Keratinocyte (primary cell): ENCODE data around the gene CFAP73. TPM values are rescaled to one million over a fixed set of nuclear protein-coding genes. Genes with fewer than 3 reads are reported as not detected.

ENCODE experiments used
- DNase-seq: peaks from one replicate; pipeline ENCODE4 v3.0.0-alpha.2; 2011; ENCODE audit warnings: low read depth, missing footprints, low spot score
- FAIRE-seq: peaks from 2 replicates; lab custom pipeline; 2011; peaks lifted over from hg19 to GRCh38; lab: Jason Lieb, UNC
- H2AFZ ChIP-seq: 2 replicates; pipeline ENCODE4 v1.6.0; 2012; ENCODE audit warnings: low read length, control low read depth, inconsistent platforms; ENCODE audit not compliant: control insufficient read depth
- H3K27ac ChIP-seq: 2 replicates; pipeline ENCODE4 v1.5.1; 2011; ENCODE audit warnings: low read length; ENCODE audit not compliant: control insufficient read depth, insufficient read depth
- H3K27me3 ChIP-seq: 3 replicates; pipeline ENCODE4 v1.6.0; 2011; ENCODE audit warnings: low read length; ENCODE audit not compliant: control insufficient read depth, insufficient read depth; ENCODE audit errors: extremely low read depth
- H3K36me3 ChIP-seq, 2 experiments: 2 replicates in 1 of 2; 3 replicates in 1 of 2; pipeline ENCODE4 v1.5.1; 2011; ENCODE audit warnings: low read length in 2 of 2, mild to moderate bottlenecking in 1 of 2; ENCODE audit not compliant: control insufficient read depth in 2 of 2, insufficient read depth in 2 of 2; ENCODE audit errors: extremely low read depth in 1 of 2
- H3K4me1 ChIP-seq: 3 replicates; pipeline ENCODE4 v1.5.1; 2011; ENCODE audit warnings: low read length; ENCODE audit not compliant: control insufficient read depth, insufficient read depth; ENCODE audit errors: extremely low read depth
- H3K4me2 ChIP-seq: 3 replicates; pipeline ENCODE4 v1.6.0; 2011; ENCODE audit warnings: low read depth, low read length; ENCODE audit not compliant: control insufficient read depth, insufficient read depth; ENCODE audit errors: extremely low read depth
- H3K4me3 ChIP-seq, 3 experiments: fragments of 200-600 bp in 1 of 3; sonication (generic) in 1 of 3; 2 replicates in 2 of 3; 3 replicates in 1 of 3; pipeline ENCODE4 v1.5.1; 2011 to 2016; ENCODE audit warnings: low read length in 3 of 3, mild to moderate bottlenecking in 3 of 3, control low read depth in 2 of 3, inconsistent platforms in 1 of 3, low read depth in 1 of 3, mixed read lengths in 1 of 3, mixed run types in 1 of 3, moderate library complexity in 1 of 3; ENCODE audit not compliant: control insufficient read depth in 2 of 3, insufficient read depth in 2 of 3; ENCODE audit errors: extremely low read depth in 1 of 3
- H3K79me2 ChIP-seq: 2 replicates; pipeline ENCODE4 v1.6.0; 2012; ENCODE audit warnings: low read length; ENCODE audit not compliant: control insufficient read depth, insufficient read depth
- H3K9ac ChIP-seq: 3 replicates; pipeline ENCODE4 v1.6.0; 2011; ENCODE audit warnings: low read length; ENCODE audit not compliant: control insufficient read depth, insufficient read depth; ENCODE audit errors: extremely low read depth
- H3K9me1 ChIP-seq: 3 replicates; pipeline ENCODE4 v1.6.0; 2011; ENCODE audit warnings: low read length; ENCODE audit not compliant: control insufficient read depth, insufficient read depth; ENCODE audit errors: extremely low read depth
- H3K9me3 ChIP-seq: 2 replicates; pipeline ENCODE4 v1.5.1; 2012; ENCODE audit warnings: low read depth, low read length; ENCODE audit not compliant: control insufficient read depth
- H4K20me1 ChIP-seq: 3 replicates; pipeline ENCODE4 v1.6.0; 2011; ENCODE audit warnings: low read length; ENCODE audit not compliant: control insufficient read depth, insufficient read depth; ENCODE audit errors: extremely low read depth
- EZH2 ChIP-seq: IDR thresholded peaks from one replicate; pipeline ENCODE4 v1.6.1; 2012; ENCODE audit warnings: inconsistent platforms, mild to moderate bottlenecking, low read length, moderate library complexity
- dilution Hi-C: fragments of 300-500 bp; cut with MboI; formaldehyde crosslinking; loops from one replicate; pipeline ENCODE4 v1.7.0; 2020; ENCODE audit warnings: low sequenced_read_pairs; ENCODE audit not compliant: extremely low pct_ligation_motif_present
- polyA plus RNA-seq, 5 experiments: library from polyadenylated mRNA; depleted of rRNA in 3 of 5; stranded (reverse) in 3 of 5; stranded (forward) in 1 of 5; unstranded in 1 of 5; fragments of >200 nt; gene quantifications; 1 replicate in 1 of 5; 2 replicates in 3 of 5; 3 replicates in 1 of 5; pipeline versions ENCODE4 v1.2.1 to v1.2.3, GENCODE V29; 2011 to 2012; ENCODE audit warnings: missing spikeins in 2 of 5, low read depth in 1 of 5, low replicate concordance in 1 of 5
- TF ChIP-seq, protein P1 (sequence below), 3 experiments: IDR thresholded peaks in 1 of 3; conservative IDR thresholded peaks in 1 of 3; optimal IDR thresholded peaks in 1 of 3; 2 replicates in 2 of 3; 3 replicates in 1 of 3; pipeline versions ENCODE3 to v1.5.1; 2011; ENCODE audit warnings: low read length in 3 of 3, mild to moderate bottlenecking in 3 of 3, moderate library complexity in 2 of 3, control low read depth in 1 of 3, inconsistent platforms in 1 of 3; ENCODE audit not compliant: insufficient read depth in 2 of 3; ENCODE audit errors: extremely low read depth in 1 of 3

CFAP73 gene
- polyA plus RNA-seq, 1 donor (not counting 4 experiments of a cell fraction or from before 2014, with no cell fraction given), result not detected

DNA sequence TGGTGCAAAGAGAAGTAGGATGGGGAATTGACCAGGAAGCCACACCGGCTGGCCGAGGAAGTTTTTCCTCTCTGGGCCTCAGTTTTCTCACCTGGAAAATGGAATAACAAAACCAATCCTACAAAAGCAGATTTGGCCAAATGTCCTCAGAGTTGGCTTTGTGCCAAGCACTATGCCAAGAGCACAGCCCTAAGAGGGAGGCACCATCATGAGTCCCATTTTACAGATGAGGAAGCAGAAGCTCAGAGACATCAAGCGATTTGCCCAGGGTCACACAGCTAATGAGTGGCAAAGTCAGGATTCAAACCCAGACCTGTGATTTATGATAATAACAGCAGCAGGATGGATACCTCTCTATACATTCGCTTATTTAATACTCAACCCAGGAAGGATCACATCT lies 41.2 kb upstream of the CFAP73 start:
- Histone ChIP-seq H3K9me1 (no peaks in the 10 kb centered on the region), H3K4me3 (no peak overlapping the region), H3K27ac (no peak overlapping the region), H4K20me1 (no peaks in the 10 kb centered on the region), H3K79me2 (no peaks in the 10 kb centered on the region), H3K9ac (no peak overlapping the region), H2AFZ (no peak overlapping the region), H3K4me1 (no peaks in the 10 kb centered on the region), H3K4me2 (no peak overlapping the region), H3K27me3 (peaks cover 17% of the 10 kb centered on the region), H3K36me3 (no peaks in the 10 kb centered on the region), H3K9me3 (no peaks in the 10 kb centered on the region)
- dilution Hi-C loops, result no loop called here
- DNase-seq (no peak), FAIRE-seq (no peak)
- TF ChIP-seq EZH2, result no peak
- TF ChIP-seq, protein P1, sequence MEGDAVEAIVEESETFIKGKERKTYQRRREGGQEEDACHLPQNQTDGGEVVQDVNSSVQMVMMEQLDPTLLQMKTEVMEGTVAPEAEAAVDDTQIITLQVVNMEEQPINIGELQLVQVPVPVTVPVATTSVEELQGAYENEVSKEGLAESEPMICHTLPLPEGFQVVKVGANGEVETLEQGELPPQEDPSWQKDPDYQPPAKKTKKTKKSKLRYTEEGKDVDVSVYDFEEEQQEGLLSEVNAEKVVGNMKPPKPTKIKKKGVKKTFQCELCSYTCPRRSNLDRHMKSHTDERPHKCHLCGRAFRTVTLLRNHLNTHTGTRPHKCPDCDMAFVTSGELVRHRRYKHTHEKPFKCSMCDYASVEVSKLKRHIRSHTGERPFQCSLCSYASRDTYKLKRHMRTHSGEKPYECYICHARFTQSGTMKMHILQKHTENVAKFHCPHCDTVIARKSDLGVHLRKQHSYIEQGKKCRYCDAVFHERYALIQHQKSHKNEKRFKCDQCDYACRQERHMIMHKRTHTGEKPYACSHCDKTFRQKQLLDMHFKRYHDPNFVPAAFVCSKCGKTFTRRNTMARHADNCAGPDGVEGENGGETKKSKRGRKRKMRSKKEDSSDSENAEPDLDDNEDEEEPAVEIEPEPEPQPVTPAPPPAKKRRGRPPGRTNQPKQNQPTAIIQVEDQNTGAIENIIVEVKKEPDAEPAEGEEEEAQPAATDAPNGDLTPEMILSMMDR (optimal IDR thresholded peaks at IDR 0.05 in 1 of 3, IDR thresholded peaks at IDR 0.05 in 1 of 3, conservative IDR thresholded peaks at IDR 0.05 in 1 of 3; ENCODE audit: extremely low read depth in 1 of 3, insufficient read depth in 2 of 3, low read length in 3 of 3), result no peak

DNA sequence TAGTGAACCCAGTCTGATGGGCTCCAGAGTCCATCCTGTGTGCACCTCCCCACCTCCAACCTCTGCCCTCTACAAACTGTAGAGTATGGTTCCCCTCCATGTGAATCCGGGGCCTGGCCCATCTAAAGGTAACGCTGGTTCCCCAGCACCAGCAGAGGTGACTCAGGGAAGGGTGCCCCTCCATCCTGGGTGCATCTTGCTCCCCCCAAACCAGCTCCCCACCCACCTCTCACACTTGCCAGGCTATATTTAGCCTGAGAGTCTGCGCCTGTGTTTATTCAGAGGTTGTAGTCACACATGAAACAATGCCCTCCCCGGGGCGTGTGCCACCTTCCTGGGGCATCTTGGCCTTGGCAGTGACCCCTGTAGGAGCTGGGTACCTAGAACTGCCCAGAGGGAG lies 40.2 kb upstream of the CFAP73 start:
- H2AFZ ChIP-seq, result no peak overlapping the region
- dilution Hi-C loops, result no loop called here
- no peaks in the 10 kb centered on the region for H4K20me1 ChIP-seq
- H3K9ac ChIP-seq, result no peak overlapping the region
- FAIRE-seq (no peak), DNase-seq (no peak)
- no peaks in the 10 kb centered on the region for H3K36me3 ChIP-seq
- H3K79me2 ChIP-seq, result no peaks in the 10 kb centered on the region
- peaks cover 17% of the 10 kb centered on the region for H3K27me3 ChIP-seq
- no peaks in the 10 kb centered on the region for H3K9me3 ChIP-seq
- no peaks in the 10 kb centered on the region for H3K4me1 ChIP-seq
- no peaks in the 10 kb centered on the region for H3K9me1 ChIP-seq
- TF ChIP-seq, protein P1 (optimal IDR thresholded peaks at IDR 0.05 in 1 of 3, IDR thresholded peaks at IDR 0.05 in 1 of 3, conservative IDR thresholded peaks at IDR 0.05 in 1 of 3; ENCODE audit: extremely low read depth in 1 of 3, insufficient read depth in 2 of 3, low read length in 3 of 3), result no peak
- no peak overlapping the region for H3K4me2 ChIP-seq
- no peak overlapping the region for H3K27ac ChIP-seq
- no peak overlapping the region for H3K4me3 ChIP-seq
